ENCODE data around the gene FA2H. TPM values are rescaled to one million over a fixed set of nuclear protein-coding genes. Genes with fewer than 3 reads are reported as not detected.
"Not testable (repeated sequence)": the region's sequence is repeated elsewhere in the genome, so short reads cannot be mapped to it uniquely, and the experiment has no call there.

Gene FA2H
- total RNA-seq, 2 experiments from 2014 or later = 0.15 TPM; not detected in 1

GRCh38 chr16:74766729-74767128 is 7.9 kb downstream of the FA2H start:
- no peak overlapping the region for H3K27ac Mint-ChIP-seq
- intact Hi-C loops (cut with micrococcal nuclease) = no loop called here
- CTCF ChIA-PET = interaction anchor here (0.6 to 1.7 kb wide), 3 partner anchors 9 to 54 kb away, joined by 3 to 4 read pairs (median 4); partner anchors contain the start of gene FA2H
- no peaks in the 10 kb centered on the region for H3K36me3 Mint-ChIP-seq (ENCODE audit: low read depth)
- no peak for DNase-seq
- H3K9me3 Mint-ChIP-seq = no peaks in the 10 kb centered on the region
- no peaks in the 10 kb centered on the region for H3K4me1 Mint-ChIP-seq (ENCODE audit: low read depth)
- H3K27me3 Mint-ChIP-seq (ENCODE audit: low read depth) = peaks cover 12% of the 10 kb centered on the region
- no peak overlapping the region for H3K4me3 Mint-ChIP-seq

- CTCF ChIA-PET = interaction anchor here (1.0 kb wide), 2 partner anchors 10 to 98 kb away, joined by 4 to 5 read pairs; partner anchors contain the start of gene FA2H
- H3K36me3 Mint-ChIP-seq (ENCODE audit: low read depth); H3K9me3 Mint-ChIP-seq; H3K4me1 Mint-ChIP-seq (ENCODE audit: low read depth); intact Hi-C loops (cut with micrococcal nuclease); DNase-seq; H3K4me3 Mint-ChIP-seq; H3K27ac Mint-ChIP-seq; H3K27me3 Mint-ChIP-seq (ENCODE audit: low read depth): not testable (repeated sequence)
Measured at GRCh38 chr16:74764184-74764583, 10.4 kb downstream of the FA2H start.

- H3K36me3 Mint-ChIP-seq (ENCODE audit: low read depth) = no peaks in the 10 kb centered on the region
- peaks cover 6% of the 10 kb centered on the region for H3K27me3 Mint-ChIP-seq (ENCODE audit: low read depth)
- intact Hi-C loops (cut with micrococcal nuclease) = no loop called here
- DNase-seq = no peak
- CTCF ChIA-PET = no interaction called here
- H3K4me3 Mint-ChIP-seq = no peak overlapping the region
- H3K4me1 Mint-ChIP-seq (ENCODE audit: low read depth) = no peaks in the 10 kb centered on the region
- H3K27ac Mint-ChIP-seq = no peak overlapping the region
- H3K9me3 Mint-ChIP-seq = no peaks in the 10 kb centered on the region
Measured at GRCh38 chr16:74761665-74762064, 13.0 kb downstream of the FA2H start.

GRCh38 chr16:74760007-74760767 is 14.4 kb downstream of the FA2H start:
- Mint-ChIP-seq H3K27ac (no peak overlapping the region), H3K36me3 (ENCODE audit: low read depth) (no peaks in the 10 kb centered on the region), H3K9me3 (no peaks in the 10 kb centered on the region), H3K27me3 (ENCODE audit: low read depth) (peaks cover 3% of the 10 kb centered on the region), H3K4me1 (ENCODE audit: low read depth) (no peaks in the 10 kb centered on the region), H3K4me3 (no peak overlapping the region)
- intact Hi-C loops (cut with micrococcal nuclease) = no loop called here
- peak; percentile 63 for DNase-seq
- CTCF ChIA-PET = no interaction called here

GRCh38 chr16:74759564-74759963 is 15.1 kb downstream of the FA2H start:
- no peak overlapping the region for H3K27ac Mint-ChIP-seq
- H3K4me3 Mint-ChIP-seq = no peak overlapping the region
- H3K9me3 Mint-ChIP-seq = no peaks in the 10 kb centered on the region
- DNase-seq = no peak
- no peaks in the 10 kb centered on the region for H3K36me3 Mint-ChIP-seq (ENCODE audit: low read depth)
- CTCF ChIA-PET = no interaction called here
- no peaks in the 10 kb centered on the region for H3K4me1 Mint-ChIP-seq (ENCODE audit: low read depth)
- H3K27me3 Mint-ChIP-seq (ENCODE audit: low read depth) = peaks cover 3% of the 10 kb centered on the region
- intact Hi-C loops (cut with micrococcal nuclease) = no loop called here

- no peaks in the 10 kb centered on the region for H3K4me1 Mint-ChIP-seq (ENCODE audit: low read depth)
- H3K9me3 Mint-ChIP-seq = no peaks in the 10 kb centered on the region
- CTCF ChIA-PET = no interaction called here
- DNase-seq = no peak
- no peak overlapping the region for H3K4me3 Mint-ChIP-seq
- H3K27ac Mint-ChIP-seq = no peak overlapping the region
- intact Hi-C loops (cut with micrococcal nuclease) = no loop called here
- no peaks in the 10 kb centered on the region for H3K27me3 Mint-ChIP-seq (ENCODE audit: low read depth)
- H3K36me3 Mint-ChIP-seq (ENCODE audit: low read depth) = no peaks in the 10 kb centered on the region
Measured at GRCh38 chr16:74758801-74759200, 15.8 kb downstream of the FA2H start.

- H3K9me3 Mint-ChIP-seq = no peaks in the 10 kb centered on the region
- CTCF ChIA-PET = no interaction called here
Measured at GRCh38 chr16:74757349-74757748, 17.3 kb downstream of the FA2H start.

GRCh38 chr16:74756203-74756602 is 18.4 kb downstream of the FA2H start:
- H3K4me3 Mint-ChIP-seq = no peak overlapping the region
- no peaks in the 10 kb centered on the region for H3K36me3 Mint-ChIP-seq (ENCODE audit: low read depth)
- no peak for DNase-seq
- no peaks in the 10 kb centered on the region for H3K4me1 Mint-ChIP-seq (ENCODE audit: low read depth)
- no peak overlapping the region for H3K27ac Mint-ChIP-seq
- intact Hi-C loops (cut with micrococcal nuclease) = no loop called here
- H3K27me3 Mint-ChIP-seq (ENCODE audit: low read depth) = no peaks in the 10 kb centered on the region
- no peaks in the 10 kb centered on the region for H3K9me3 Mint-ChIP-seq
- CTCF ChIA-PET = no interaction called here

More at GRCh38 chr16:74757349-74757748, 17.3 kb downstream of the FA2H start:
- no peaks in the 10 kb centered on the region for H3K36me3 Mint-ChIP-seq (ENCODE audit: low read depth)
- no peak for DNase-seq
- H3K27ac Mint-ChIP-seq = no peak overlapping the region
- no peaks in the 10 kb centered on the region for H3K27me3 Mint-ChIP-seq (ENCODE audit: low read depth)
- intact Hi-C loops (cut with micrococcal nuclease) = no loop called here
- no peak overlapping the region for H3K4me3 Mint-ChIP-seq
- H3K4me1 Mint-ChIP-seq (ENCODE audit: low read depth) = no peaks in the 10 kb centered on the region

GRCh38 chr16:74753180-74753579 is 21.4 kb downstream of the FA2H start:
- H3K27me3 Mint-ChIP-seq (ENCODE audit: low read depth) = no peaks in the 10 kb centered on the region
- H3K27ac Mint-ChIP-seq = no peak overlapping the region
- H3K36me3 Mint-ChIP-seq (ENCODE audit: low read depth) = no peaks in the 10 kb centered on the region
- H3K4me1 Mint-ChIP-seq (ENCODE audit: low read depth) = no peaks in the 10 kb centered on the region
- intact Hi-C loops (cut with micrococcal nuclease) = no loop called here
- no peak overlapping the region for H3K4me3 Mint-ChIP-seq
- no peaks in the 10 kb centered on the region for H3K9me3 Mint-ChIP-seq
- CTCF ChIA-PET = interaction anchor here (0.9 kb wide), 1 partner anchor 109 kb away, joined by 3 read pairs; no protein-coding TSS in a partner anchor
- no peak for DNase-seq

- H3K27me3 Mint-ChIP-seq (ENCODE audit: low read depth) = no peaks in the 10 kb centered on the region
Measured at GRCh38 chr16:74752756-74753155, 21.9 kb downstream of the FA2H start.

GRCh38 chr16:74752258-74752657 is 22.4 kb downstream of the FA2H start:
- H3K36me3 Mint-ChIP-seq (ENCODE audit: low read depth) = no peaks in the 10 kb centered on the region
- no peak overlapping the region for H3K4me3 Mint-ChIP-seq
- H3K4me1 Mint-ChIP-seq (ENCODE audit: low read depth) = no peaks in the 10 kb centered on the region
- H3K9me3 Mint-ChIP-seq = no peaks in the 10 kb centered on the region
- H3K27ac Mint-ChIP-seq = no peak overlapping the region
- no peak for DNase-seq
- intact Hi-C loops (cut with micrococcal nuclease) = no loop called here
- CTCF ChIA-PET = no interaction called here
- H3K27me3 Mint-ChIP-seq (ENCODE audit: low read depth) = no peaks in the 10 kb centered on the region

More at GRCh38 chr16:74752756-74753155, 21.9 kb downstream of the FA2H start:
- no peaks in the 10 kb centered on the region for H3K36me3 Mint-ChIP-seq (ENCODE audit: low read depth)
- CTCF ChIA-PET = interaction anchor here (0.9 kb wide), 1 partner anchor 110 kb away, joined by 3 read pairs; no protein-coding TSS in a partner anchor
- intact Hi-C loops (cut with micrococcal nuclease) = no loop called here
- H3K9me3 Mint-ChIP-seq = no peaks in the 10 kb centered on the region
- H3K4me3 Mint-ChIP-seq = no peak overlapping the region
- no peak overlapping the region for H3K27ac Mint-ChIP-seq
- DNase-seq = no peak
- no peaks in the 10 kb centered on the region for H3K4me1 Mint-ChIP-seq (ENCODE audit: low read depth)

- CTCF ChIA-PET = interaction anchor here (0.9 kb wide), 1 partner anchor 25 kb away, joined by 5 read pairs; no protein-coding TSS in a partner anchor
- no peak overlapping the region for H3K4me3 Mint-ChIP-seq
- H3K9me3 Mint-ChIP-seq = no peaks in the 10 kb centered on the region
- no peak for DNase-seq
- H3K36me3 Mint-ChIP-seq (ENCODE audit: low read depth) = no peaks in the 10 kb centered on the region
- H3K27ac Mint-ChIP-seq = no peak overlapping the region
- H3K27me3 Mint-ChIP-seq (ENCODE audit: low read depth) = no peaks in the 10 kb centered on the region
- intact Hi-C loops (cut with micrococcal nuclease) = no loop called here
- no peaks in the 10 kb centered on the region for H3K4me1 Mint-ChIP-seq (ENCODE audit: low read depth)
Measured at GRCh38 chr16:74751658-74752057, 23.0 kb downstream of the FA2H start.

Data from activated naive CD4-positive, alpha-beta T cell treated with anti-CD3 and anti-CD28 coated beads for 36 hours (primary cell).